HG03558 (cell line): ENCODE results near the gene BACE1-AS.
"Not testable (repeated sequence)": the region's sequence is repeated elsewhere in the genome, so short reads cannot be mapped to it uniquely, and the experiment has no call there.

Experiments used
- ATAC-seq: cut with Tn5 transposase; IDR thresholded peaks from one replicate; pipeline ENCODE4 v1.9.1; 2021; ENCODE audit warnings: moderate number of reproducible peaks; ENCODE audit not compliant: unreplicated experiment; ENCODE audit errors: extremely low read depth

Gene BACE1-AS

DNA sequence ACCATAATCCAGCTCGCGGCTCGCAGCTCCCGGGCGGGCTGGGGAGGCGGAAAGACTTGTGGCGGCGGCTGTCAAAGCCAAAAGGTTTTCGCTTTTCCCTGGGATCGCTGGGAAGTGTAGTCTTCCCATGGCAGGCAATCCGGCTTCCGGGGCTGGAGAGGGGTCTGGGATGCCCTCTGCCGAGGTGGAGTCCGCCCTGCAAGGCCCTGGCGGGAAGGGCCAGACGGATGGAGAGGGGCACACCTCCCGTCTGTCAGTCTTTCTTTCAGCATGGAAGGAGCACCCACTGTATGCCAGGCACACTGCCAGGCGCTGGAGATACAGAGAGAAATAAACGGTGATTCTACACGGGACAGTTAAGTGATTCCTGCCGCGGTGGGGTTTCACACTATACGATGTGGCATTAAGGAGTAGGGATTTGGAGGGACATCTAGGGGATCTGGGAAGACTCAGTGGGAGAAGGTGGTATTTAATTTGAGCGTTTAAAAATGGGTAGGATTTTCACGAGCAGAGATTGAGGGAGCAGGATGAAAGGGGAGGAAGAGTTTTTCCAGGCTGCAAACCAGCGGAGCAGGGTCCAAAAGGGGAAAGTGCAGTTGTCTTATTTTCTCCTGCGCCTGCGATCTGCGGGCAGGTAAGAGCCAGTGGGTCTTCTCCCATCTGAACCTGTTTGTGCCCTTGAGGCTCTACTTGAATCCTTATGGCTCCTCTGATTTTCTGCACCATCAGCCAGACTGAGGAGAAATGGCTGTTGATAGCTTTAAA is 25.2 kb downstream of the BACE1-AS start, which contains the start of gene BACE1:
Gene BACE1, minus strand, starts transcription at position 60 of the 765 bp plus-strand sequence. CDS start 461 bp downstream, outside the sequence.
- ATAC-seq = no peak

DNA sequence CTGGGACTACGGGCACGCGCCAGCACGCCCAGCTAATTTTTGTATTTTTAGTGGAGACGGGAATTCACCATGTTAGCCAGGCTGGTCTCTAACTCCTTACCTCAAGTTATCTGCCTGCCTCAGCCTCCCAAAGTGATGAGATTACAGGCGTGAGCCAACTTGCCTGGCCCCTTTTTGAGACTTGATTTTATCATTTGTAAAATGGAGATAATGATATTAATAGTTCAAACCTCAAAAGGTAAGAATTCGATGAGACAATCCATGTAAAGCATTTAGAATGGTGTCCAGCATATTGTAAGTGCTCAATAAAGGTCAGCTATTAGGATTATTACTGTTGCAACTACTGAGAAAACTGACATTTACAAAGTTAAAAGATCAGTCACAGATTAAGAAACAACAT is 27.6 kb downstream of the BACE1-AS start:
- no peak for ATAC-seq

DNA sequence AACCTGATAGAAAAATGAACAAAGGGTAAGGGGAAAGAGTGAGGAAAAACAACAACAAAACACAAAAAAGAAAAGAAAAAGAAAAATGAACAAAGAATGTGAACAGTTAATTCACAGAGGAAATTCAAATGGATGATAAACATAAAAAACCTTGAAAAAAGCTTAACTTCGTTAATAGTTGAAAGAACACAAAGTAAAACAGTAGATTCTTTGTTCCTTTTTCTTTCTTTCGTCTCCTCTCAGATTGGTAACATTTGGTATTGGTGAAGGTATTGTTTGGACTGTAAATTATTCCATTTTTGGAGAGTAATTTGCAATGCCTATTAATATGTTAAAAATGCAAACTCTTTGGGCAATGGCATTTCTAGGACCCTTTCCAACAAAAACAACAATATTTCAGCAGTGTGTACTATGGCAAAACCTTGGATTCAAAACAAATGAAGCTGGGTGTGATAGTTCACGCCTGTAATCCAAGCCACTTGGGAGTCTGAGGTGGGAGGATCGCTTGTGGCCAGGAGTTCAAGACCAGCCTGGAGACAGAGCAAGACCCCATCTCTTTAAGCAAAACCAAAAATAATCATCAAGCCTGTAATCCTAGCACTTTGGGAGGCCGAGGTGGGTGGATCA is 28.2 kb downstream of the BACE1-AS start:
- no peak for ATAC-seq

GRCh38 chr11:117327255-117327566 is 36.1 kb downstream of the BACE1-AS start:
- not testable (repeated sequence) for ATAC-seq

DNA sequence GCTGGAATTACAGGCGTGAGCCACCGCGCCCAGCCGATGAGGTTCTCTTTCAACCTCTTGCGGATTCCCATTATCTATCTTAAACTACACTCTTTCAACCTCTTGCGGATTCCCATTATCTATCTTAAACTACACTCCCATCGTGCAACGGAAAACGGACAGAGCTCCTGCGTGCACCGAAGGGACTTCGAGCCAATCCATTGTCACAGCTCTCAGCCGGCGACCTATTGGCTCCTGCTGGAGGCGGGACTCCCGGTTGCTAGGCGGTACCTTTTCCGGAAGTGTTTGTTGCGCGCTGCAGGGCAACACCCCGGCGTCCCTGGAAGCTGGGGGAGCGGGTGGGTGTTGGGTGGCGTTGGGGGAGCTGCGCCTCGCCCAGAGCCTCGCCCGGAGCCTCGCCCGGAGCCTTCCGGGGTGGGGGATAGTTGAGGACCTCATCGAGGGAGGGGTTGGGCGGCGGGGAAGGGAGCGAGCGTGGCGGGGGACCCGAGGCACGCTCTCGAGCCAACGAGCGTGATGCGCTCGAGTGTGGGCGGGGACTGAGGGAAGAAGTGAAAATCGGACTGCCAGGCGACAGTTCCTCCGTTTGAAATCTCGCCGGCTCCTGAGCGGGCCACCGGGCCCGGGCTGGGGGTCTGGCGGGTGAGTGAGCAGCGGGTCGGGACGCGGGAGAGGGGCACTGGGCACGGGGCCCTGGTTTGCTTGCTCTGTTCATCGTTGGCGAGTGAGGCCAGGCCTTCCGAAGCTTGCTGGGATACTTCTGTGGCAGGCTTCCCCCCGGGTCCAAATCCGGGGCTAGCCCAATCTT is 36.6 kb downstream of the BACE1-AS start, which contains the start of gene CEP164:
Gene CEP164, plus strand, starts transcription at position 288 of the 808 bp plus-strand sequence. CDS start 10,733 bp downstream, outside the sequence.
- ATAC-seq = peak; percentile 60

DNA sequence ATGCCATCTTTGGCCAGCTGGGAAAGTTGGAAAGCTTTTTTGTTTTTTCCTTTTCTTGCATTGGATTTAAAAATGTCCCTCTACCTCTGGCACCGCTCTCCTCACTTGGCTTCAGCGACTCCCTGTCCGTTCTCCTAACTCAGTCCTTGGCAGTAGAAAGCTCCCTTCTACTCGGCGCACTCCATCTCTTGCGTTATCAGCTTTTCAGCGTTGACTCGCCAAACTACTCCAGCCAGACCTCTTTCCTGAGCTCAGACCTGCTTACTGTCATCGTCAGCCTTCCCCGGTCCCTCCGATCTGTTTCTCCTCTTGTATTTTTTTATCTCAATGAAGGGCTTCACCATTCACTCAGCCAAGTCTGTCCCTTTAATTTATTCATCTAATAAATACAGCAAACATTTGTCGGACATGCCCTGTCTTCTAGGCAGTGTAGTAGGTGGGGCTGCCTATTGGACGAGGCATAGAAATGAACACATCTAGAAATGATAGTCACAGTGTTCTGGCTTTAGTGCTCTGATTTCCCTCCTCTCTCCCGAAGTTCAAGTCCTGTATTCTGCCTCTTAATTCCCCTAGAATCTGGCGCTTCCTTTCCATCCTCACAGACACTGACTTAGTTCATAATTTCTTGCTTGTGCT is 37.3 kb downstream of the BACE1-AS start:
- no peak for ATAC-seq

DNA sequence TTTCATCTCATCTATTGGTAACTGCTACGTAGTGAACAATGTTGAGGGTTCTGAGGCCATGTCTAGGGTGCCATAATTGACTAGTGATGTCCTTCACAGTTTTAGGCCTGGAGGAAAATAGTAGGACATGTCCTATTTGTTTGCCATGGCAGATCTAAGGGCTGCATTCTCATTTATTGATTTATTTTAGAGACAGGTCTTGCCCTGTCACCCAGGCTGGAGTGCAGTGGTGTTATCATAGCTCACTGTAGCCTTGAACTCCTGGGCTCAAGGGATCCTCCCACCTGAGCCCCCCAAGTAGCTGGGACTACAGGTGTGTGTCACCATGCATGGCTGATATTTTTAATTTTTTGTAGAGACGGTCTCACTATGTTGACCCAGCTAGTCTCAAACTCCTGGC is 41.7 kb downstream of the BACE1-AS start:
- ATAC-seq = no peak

DNA sequence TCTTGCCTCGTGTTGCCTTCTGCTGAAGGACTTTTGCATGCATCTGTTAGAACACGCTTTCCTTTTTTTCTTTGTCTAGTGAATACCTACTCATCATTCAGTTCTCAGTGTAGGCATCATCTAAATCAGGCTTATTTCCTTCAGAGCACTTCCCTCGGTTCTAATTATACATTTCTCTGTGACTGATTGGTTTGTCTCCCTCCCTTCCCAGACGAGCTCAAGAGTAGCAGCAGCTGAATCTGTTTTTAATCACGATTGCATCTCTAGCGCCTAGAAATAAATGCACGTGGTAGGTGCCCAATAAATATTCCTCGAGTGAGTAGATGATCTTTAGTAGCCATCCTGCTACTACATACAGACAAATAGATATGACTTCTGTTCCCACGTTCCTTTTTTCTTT is 42.8 kb downstream of the BACE1-AS start:
- no peak for ATAC-seq

DNA sequence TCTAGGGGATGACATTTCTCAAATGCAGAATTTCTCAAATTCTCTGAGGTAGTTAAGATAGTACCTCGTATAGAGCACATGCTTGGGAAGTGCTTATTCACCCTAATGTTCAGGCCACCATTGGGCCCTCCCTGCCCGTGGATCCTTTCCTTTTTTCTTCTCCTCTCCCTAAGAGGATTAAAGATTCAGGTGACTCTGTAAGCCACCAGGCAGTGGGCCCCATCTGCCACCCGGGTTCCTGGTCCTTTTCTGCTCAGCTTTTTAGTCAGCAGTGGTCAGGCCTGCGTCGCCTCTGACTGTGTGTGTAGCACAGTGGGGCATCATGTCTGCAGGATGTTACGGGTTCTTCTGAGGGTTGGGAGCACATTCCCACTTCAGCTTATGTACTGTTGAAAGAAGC is 43.8 kb downstream of the BACE1-AS start:
- ATAC-seq = no peak

DNA sequence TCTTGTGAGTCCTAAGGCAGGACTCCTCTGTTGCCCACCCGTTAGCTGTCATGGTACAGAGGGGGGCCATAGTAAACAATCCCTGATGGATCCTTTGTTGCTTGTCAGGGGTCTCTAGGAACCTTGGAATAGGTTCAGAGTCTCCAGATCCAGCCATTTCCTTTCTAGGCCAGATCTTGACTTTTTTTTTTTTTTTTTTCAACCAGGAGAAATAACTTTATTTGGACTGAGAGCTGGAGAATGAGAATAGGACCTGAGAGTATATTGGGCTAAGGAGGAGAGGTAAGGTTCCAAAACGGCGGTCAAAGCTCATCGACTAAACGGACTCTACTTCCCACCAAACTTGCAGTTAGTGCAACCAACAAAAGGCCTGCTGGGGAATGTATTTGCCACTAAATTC is 44.3 kb downstream of the BACE1-AS start:
- no peak for ATAC-seq

DNA sequence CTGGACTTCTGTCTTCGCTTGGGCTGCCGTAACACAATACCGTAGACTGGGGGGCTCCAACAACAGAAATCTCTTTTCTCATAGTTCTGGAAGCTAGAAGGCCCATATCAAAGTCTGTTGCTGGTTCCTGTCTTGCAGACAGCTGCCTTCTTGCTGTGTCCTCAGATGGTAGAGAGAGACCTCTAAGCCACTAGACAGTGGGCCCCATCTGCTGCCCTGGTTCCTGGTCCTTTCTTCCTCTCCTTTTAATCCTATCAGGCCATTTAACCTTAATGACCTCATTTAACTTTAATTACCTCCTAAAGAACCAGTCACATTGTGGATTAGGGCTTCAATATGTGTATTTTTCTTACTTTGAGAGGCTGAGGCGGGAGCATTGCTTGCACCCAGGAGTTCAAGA is 45.9 kb downstream of the BACE1-AS start:
- ATAC-seq = no peak
